H1 (cell line): ENCODE results near the gene CDHR2. TPM values are rescaled to one million over a fixed set of nuclear protein-coding genes. Genes with fewer than 3 reads are reported as not detected.
A peak's percentile ranks its signal among the peaks of the same experiment; 100 is the strongest.

Experiments used
- CTCF ChIA-PET: fragments of 300-600 bp; sonication (Branson Sonifier 250); formaldehyde crosslinking; loops from one replicate; lab custom pipeline; 2021; ENCODE audit not compliant: partially characterized antibody; lab: Charles Lee
- POLR2A ChIA-PET: fragments of 300-600 bp; sonication (Branson Sonifier 250); formaldehyde crosslinking; loops from one replicate; lab custom pipeline; 2021; ENCODE audit warnings: inconsistent platforms; ENCODE audit not compliant: partially characterized antibody; lab: Charles Lee
- DNase-seq, 2 experiments: peaks; one replicate each; pipeline versions ENCODE4 v3.0.0 to v3.0.0-alpha.2; 2010 to 2022; ENCODE audit warnings: low spot score in 2 of 2, low read depth in 1 of 2, mixed read lengths in 1 of 2
- FAIRE-seq: peaks from 2 replicates; lab custom pipeline; 2011; peaks lifted over from hg19 to GRCh38; lab: Jason Lieb, UNC
- H2AFZ ChIP-seq: 2 replicates; pipeline ENCODE4 v1.8.1; 2012; ENCODE audit warnings: low read length, inconsistent platforms
- H2AK5ac ChIP-seq: 2 replicates; pipeline ENCODE4 v1.6.1; 2013; ENCODE audit warnings: low read depth, low read length
- H2BK120ac ChIP-seq: replicated peaks from 2 replicates; pipeline ENCODE3; 2013; ENCODE audit warnings: low read depth, low read length, inconsistent platforms
- H2BK12ac ChIP-seq: 2 replicates; pipeline ENCODE4 v1.6.1; 2013; ENCODE audit warnings: low read depth, low read length
- H2BK15ac ChIP-seq: 2 replicates; pipeline ENCODE4 v1.6.1; 2013; ENCODE audit warnings: low read length
- H2BK20ac ChIP-seq: 2 replicates; pipeline ENCODE4 v1.6.1; 2013; ENCODE audit warnings: low read length
- H2BK5ac ChIP-seq: 2 replicates; pipeline ENCODE4 v1.6.1; 2013; ENCODE audit warnings: low read depth, low read length
- H3K14ac ChIP-seq: 2 replicates; pipeline ENCODE4 v1.6.1; 2013; ENCODE audit warnings: inconsistent platforms; ENCODE audit not compliant: insufficient read length
- H3K18ac ChIP-seq: 2 replicates; pipeline ENCODE4 v1.6.1; 2013; ENCODE audit warnings: low read length; ENCODE audit errors: extremely low read depth
- H3K23ac ChIP-seq: 2 replicates; pipeline ENCODE4 v1.6.1; 2013; ENCODE audit warnings: inconsistent platforms; ENCODE audit not compliant: insufficient read length
- H3K23me2 ChIP-seq: 2 replicates; pipeline ENCODE4 v1.6.1; 2013; ENCODE audit warnings: low read depth, low read length
- H3K27ac ChIP-seq: 2 replicates; pipeline ENCODE4 v1.6.1; 2011; ENCODE audit warnings: low read depth, low read length, inconsistent platforms
- H3K27me3 ChIP-seq, 4 experiments: replicated peaks in 1 of 4; 1 replicate in 1 of 4; 2 replicates in 3 of 4; pipeline versions ENCODE4 v1.6.1 to v1.8.1; 2011 to 2013; ENCODE audit warnings: low read length in 3 of 4, mild to moderate bottlenecking in 3 of 4, inconsistent platforms in 2 of 4, mixed read lengths in 2 of 4, moderate library complexity in 1 of 4; ENCODE audit not compliant: control insufficient read depth in 3 of 4, insufficient read depth in 3 of 4; ENCODE audit errors: extremely low read depth in 1 of 4
- H3K36me3 ChIP-seq, 4 experiments: 2 replicates each; pipeline versions ENCODE4 v1.6.1 to v1.8.1; 2011 to 2013; ENCODE audit warnings: mild to moderate bottlenecking in 4 of 4, low read length in 3 of 4, moderate library complexity in 2 of 4, control low read depth in 1 of 4, inconsistent platforms in 1 of 4; ENCODE audit not compliant: insufficient read depth in 4 of 4, control insufficient read depth in 2 of 4
- H3K4ac ChIP-seq: replicated peaks from 2 replicates; pipeline ENCODE3; 2013; ENCODE audit warnings: low read length, low read depth, mixed read lengths, inconsistent platforms; ENCODE audit not compliant: insufficient read length
- H3K4me1 ChIP-seq, 4 experiments: replicated peaks in 1 of 4; 1 replicate in 1 of 4; 2 replicates in 3 of 4; pipeline versions ENCODE4 v1.6.1 to v1.8.1; 2011 to 2013; ENCODE audit warnings: low read length in 3 of 4, inconsistent platforms in 2 of 4, mixed read lengths in 1 of 4; ENCODE audit not compliant: insufficient read depth in 4 of 4, control insufficient read depth in 3 of 4
- H3K4me2 ChIP-seq, 2 experiments: 2 replicates each; pipeline versions ENCODE4 v1.6.1 to v1.8.1; 2011 to 2013; ENCODE audit warnings: low read depth in 2 of 2, low read length in 2 of 2, control low read depth in 1 of 2, inconsistent platforms in 1 of 2, mild to moderate bottlenecking in 1 of 2; ENCODE audit not compliant: insufficient read depth in 1 of 2
- H3K4me3 ChIP-seq, 4 experiments: fragments of 200-600, 300-600 bp in 1 of 4; sonication (generic), shearing (Covaris generic), sonication (Bioruptor Twin) in 1 of 4; 2 replicates each; pipeline versions ENCODE4 v1.5.1 to v1.8.1; 2011 to 2016; ENCODE audit warnings: low read length in 4 of 4, low read depth in 3 of 4, control low read depth in 2 of 4, inconsistent platforms in 2 of 4, mild to moderate bottlenecking in 2 of 4, mixed read lengths in 1 of 4, moderate library complexity in 1 of 4; ENCODE audit not compliant: insufficient read depth in 2 of 4; ENCODE audit errors: extremely low read depth in 1 of 4
- H3K56ac ChIP-seq: replicated peaks from 2 replicates; pipeline ENCODE3; 2013; ENCODE audit warnings: low read depth, mild to moderate bottlenecking, mixed read lengths, low read length, inconsistent platforms; ENCODE audit not compliant: insufficient read length
- H3K79me1 ChIP-seq: 2 replicates; pipeline ENCODE4 v1.6.1; 2013; ENCODE audit warnings: low read depth, low read length, control low read depth
- H3K79me2 ChIP-seq, 2 experiments: 2 replicates each; pipeline versions ENCODE4 v1.6.1 to v1.8.1; 2012 to 2013; ENCODE audit warnings: low read length in 2 of 2, mild to moderate bottlenecking in 2 of 2, inconsistent platforms in 1 of 2; ENCODE audit not compliant: insufficient read depth in 2 of 2, control insufficient read depth in 1 of 2
- H3K9ac ChIP-seq, 4 experiments: replicated peaks in 1 of 4; 1 replicate in 1 of 4; 2 replicates in 3 of 4; pipeline versions ENCODE4 v1.6.1 to v1.8.1; 2011 to 2013; ENCODE audit warnings: low read depth in 3 of 4, low read length in 3 of 4, control low read depth in 2 of 4, mild to moderate bottlenecking in 2 of 4, moderate library complexity in 2 of 4, inconsistent platforms in 1 of 4; ENCODE audit errors: extremely low read depth in 1 of 4
- H3K9me3 ChIP-seq, 2 experiments: 2 replicates each; pipeline versions ENCODE4 v1.6.1 to v1.8.1; 2012 to 2013; ENCODE audit warnings: mild to moderate bottlenecking in 2 of 2, moderate library complexity in 2 of 2, control low read depth in 1 of 2, inconsistent platforms in 1 of 2, low read depth in 1 of 2, low read length in 1 of 2, mixed read lengths in 1 of 2; ENCODE audit not compliant: insufficient read depth in 2 of 2
- H4K20me1 ChIP-seq, 2 experiments: replicated peaks in 1 of 2; 2 replicates each; pipeline versions ENCODE3 to v1.8.1; 2011 to 2013; ENCODE audit warnings: inconsistent platforms in 2 of 2, low read length in 2 of 2, mild to moderate bottlenecking in 1 of 2; ENCODE audit not compliant: insufficient read depth in 2 of 2, control insufficient read depth in 1 of 2
- H4K5ac ChIP-seq: 2 replicates; pipeline ENCODE4 v1.6.1; 2013; ENCODE audit warnings: low read length, low read depth, mixed read lengths, inconsistent platforms; ENCODE audit not compliant: insufficient read length
- H4K8ac ChIP-seq: 2 replicates; pipeline ENCODE4 v1.8.0; 2013; ENCODE audit warnings: mild to moderate bottlenecking, moderate library complexity, low read length, inconsistent platforms; ENCODE audit not compliant: insufficient read depth; ENCODE audit errors: extremely low read depth
- H4K91ac ChIP-seq: replicated peaks from 2 replicates; pipeline ENCODE3; 2013; ENCODE audit warnings: low read length, mixed read lengths, inconsistent platforms; ENCODE audit not compliant: insufficient read length
- CHD1 ChIP-seq: IDR thresholded peaks from 2 replicates; pipeline ENCODE4 v1.6.1; 2012; ENCODE audit warnings: low read depth, low read length, improper control_type of control experiment
- JUN ChIP-seq: IDR thresholded peaks from 2 replicates; pipeline ENCODE4 v1.6.1; 2011; ENCODE audit warnings: low read depth, mild to moderate bottlenecking, improper control_type of control experiment, low read length
- JUND ChIP-seq: IDR thresholded peaks from 2 replicates; pipeline ENCODE4 v1.6.1; 2011; ENCODE audit warnings: mild to moderate bottlenecking, improper control_type of control experiment, low read length
- POLR2A ChIP-seq, 2 experiments: IDR thresholded peaks; 1 replicate in 1 of 2; 2 replicates in 1 of 2; pipeline ENCODE4 v1.6.1; 2011; ENCODE audit warnings: low read depth in 2 of 2, low read length in 2 of 2, mild to moderate bottlenecking in 2 of 2; ENCODE audit errors: control extremely low read depth in 1 of 2
- RBBP5 ChIP-seq: IDR thresholded peaks from 2 replicates; pipeline ENCODE4 v1.7.1; 2012; ENCODE audit warnings: low read depth, mild to moderate bottlenecking, inconsistent platforms, low read length, moderate library complexity, borderline replicate concordance
- RNF2 ChIP-seq: fragments of 200-900, 300-1000 bp; sonication (generic); IDR thresholded peaks from 2 replicates; pipeline ENCODE4 v1.7.1; 2016; ENCODE audit warnings: borderline replicate concordance, low read depth, mild to moderate bottlenecking, antibody characterized with exemption, low read length; ENCODE audit not compliant: poor library complexity, severe bottlenecking; ENCODE audit errors: missing control alignments
- SRF ChIP-seq: IDR thresholded peaks from 2 replicates; pipeline ENCODE4 v1.6.1; 2011; ENCODE audit warnings: mild to moderate bottlenecking, low read depth, low read length, moderate library complexity
- TAF7 ChIP-seq: optimal IDR thresholded peaks from 2 replicates; pipeline ENCODE3; 2011; ENCODE audit warnings: low read depth, mild to moderate bottlenecking, inconsistent platforms, low read length, moderate library complexity, borderline replicate concordance
- YY1 ChIP-seq: IDR thresholded peaks from 2 replicates; pipeline ENCODE4 v1.6.1; 2011; ENCODE audit warnings: low read depth, mild to moderate bottlenecking, low read length
- WGBS, 2 experiments: shearing (Covaris generic) in 1 of 2; methylation state at CpG; one replicate each; pipeline versions ENCODE4 v1.1.6 to v1.1.7; 2013 to 2015; ENCODE audit warnings: low lambda C conversion rate in 2 of 2, mixed read lengths in 2 of 2, inconsistent platforms in 1 of 2, low coverage in 1 of 2, missing lambda C conversion rate in 1 of 2; ENCODE audit not compliant: insufficient replicate concordance in 2 of 2, insufficient coverage in 1 of 2, insufficient read length in 1 of 2; ENCODE audit errors: extremely low coverage in 1 of 2, missing lambda C conversion rate in 1 of 2; 5-methylcytosine and 5-hydroxymethylcytosine counted together
- polyA plus RNA-seq, 7 experiments: library from polyadenylated mRNA; depleted of rRNA in 3 of 7; stranded (reverse) in 5 of 7; unstranded in 2 of 7; fragments of >200 nt in 5 of 7; fragments of 200-250 nt in 2 of 7; gene quantifications; 1 replicate in 5 of 7; 2 replicates in 1 of 7; 4 replicates in 1 of 7; pipeline versions ENCODE4 v1.2.1 to v1.2.3, GENCODE V29; 2011 to 2013; ENCODE audit warnings: missing spikeins in 2 of 7, mixed read lengths in 2 of 7
- total RNA-seq: library from RNA; stranded (reverse); fragmentation: NEBNext Ultra II Directional; extraction: Animal tissue kit (Norgen Biotek cat#: 25700); gene quantifications from 2 replicates; pipeline ENCODE4 v1.2.1, GENCODE V29; 2021
- TF ChIP-seq, protein P1 (sequence below): IDR thresholded peaks from 2 replicates; pipeline ENCODE4 v1.6.1; 2012; ENCODE audit warnings: inconsistent platforms

Gene CDHR2
- total and polyA plus RNA-seq, 2 of the 8 experiments (the other 6 are each of a cell fraction or from before 2014, with no cell fraction given): 0.02 to 0.43 TPM

DNA sequence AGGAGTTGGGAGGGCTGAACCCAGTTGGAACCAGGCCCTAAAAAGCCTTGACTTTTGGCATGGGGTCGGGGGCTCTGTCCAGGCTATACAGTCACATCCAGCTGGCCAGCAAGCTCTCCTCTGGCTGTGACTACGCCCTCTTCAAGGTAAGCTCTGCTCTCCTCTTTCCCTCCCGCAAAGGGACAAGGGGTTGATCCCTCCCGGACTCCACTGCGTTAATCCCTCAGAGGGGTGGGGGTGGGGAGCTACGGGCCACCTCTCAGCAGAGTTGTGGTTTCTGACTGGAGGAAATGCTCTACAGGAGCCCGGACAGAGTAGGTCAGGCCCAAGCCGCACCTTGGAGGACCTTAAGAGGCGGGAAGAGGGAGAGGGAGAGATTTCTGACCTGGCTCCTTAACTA, 95.2 kb downstream of the CDHR2 start:
- peaks cover 10% of the 10 kb centered on the region; the same call in 1 of the 2 replicates for H3K79me1 ChIP-seq
- no peaks in the 10 kb centered on the region for H3K9me3 ChIP-seq
- H2AFZ ChIP-seq: no peak overlapping the region
- no peak overlapping the region for H2AK5ac ChIP-seq
- H2BK120ac ChIP-seq: no peak overlapping the region
- DNase-seq: no peak
- TF ChIP-seq RNF2 (no peak), JUN (no peak), TAF7 (no peak), YY1 (no peak), CHD1 (no peak), SRF (no peak), POLR2A (IDR thresholded peaks at IDR 0.05; ENCODE audit: control extremely low read depth in 1 of 2, low read depth in 2 of 2, low read length in 2 of 2) (no peak), JUND (no peak), RBBP5 (no peak)
- TF ChIP-seq, protein P1, sequence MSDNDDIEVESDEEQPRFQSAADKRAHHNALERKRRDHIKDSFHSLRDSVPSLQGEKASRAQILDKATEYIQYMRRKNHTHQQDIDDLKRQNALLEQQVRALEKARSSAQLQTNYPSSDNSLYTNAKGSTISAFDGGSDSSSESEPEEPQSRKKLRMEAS: no peak
- FAIRE-seq: no peak
- no peak overlapping the region for H2BK20ac ChIP-seq
- H3K23ac ChIP-seq: no peak overlapping the region
- ChIA-PET CTCF (interaction anchor here (1.2 to 4.4 kb wide), 3 partner anchors 9 to 71 kb away, joined by 3 to 14 read pairs (median 4); no protein-coding TSS in a partner anchor), POLR2A (interaction anchor here (1.3 kb wide), 1 partner anchor 9 kb away, joined by 3 read pairs; no protein-coding TSS in a partner anchor)
- peaks cover 0 to 36% (median 23%) of the 10 kb centered on the region in 4 experiments; a peak in 6 of 7 replicates for H3K4me1 ChIP-seq
- no peak overlapping the region for H3K14ac ChIP-seq
- peaks cover 7% of the 10 kb centered on the region; the same call in 1 of the 2 replicates for H3K23me2 ChIP-seq
- peaks cover 3% of the 10 kb centered on the region in 2 experiments for H4K20me1 ChIP-seq
- H3K36me3 ChIP-seq: no peaks in the 10 kb centered on the region
- no peak overlapping the region for H3K4me3 ChIP-seq
- no peak overlapping the region for H2BK15ac ChIP-seq
- no peak overlapping the region for H4K5ac ChIP-seq
- no peak overlapping the region for H2BK12ac ChIP-seq
- H3K27me3 ChIP-seq: no peaks in the 10 kb centered on the region; a peak in 1 of 7 replicates
- H4K8ac ChIP-seq: peak overlapping the region; percentile 28; the same call in 1 of the 2 replicates
- no peak overlapping the region for H3K27ac ChIP-seq
- 78% methylated on average over 8 of the region's 9 CpGs; no CpG with 5 or more reads in 1 of the 2 experiments for WGBS, 2 experiments
- no peak overlapping the region for H3K4ac ChIP-seq
- H3K9ac ChIP-seq: no peak overlapping the region
- no peak overlapping the region for H2BK5ac ChIP-seq
- H3K4me2 ChIP-seq: 0 out of 4 replicates have a peak overlapping the region, but pooled peaks of 1 of the 2 experiments have one; percentile 2
- no peak overlapping the region for H4K91ac ChIP-seq
- H3K56ac ChIP-seq: no peak overlapping the region
- H3K18ac ChIP-seq: no peak overlapping the region
- H3K79me2 ChIP-seq: peaks cover 0 to 10% of the 10 kb centered on the region in 2 experiments; a peak in 1 of 4 replicates
